Pancreas (tissue), 10 donors: Measurements from ENCODE around the gene FADS2. TPM values are rescaled to one million over a fixed set of nuclear protein-coding genes. Genes with fewer than 3 reads are reported as not detected.

Source experiments
- ATAC-seq, 4 donors: fragments of 200-7000 bp; cut with Tn5 transposase; one replicate each; pipeline versions ENCODE4 v1.8.0 to v1.9.1; 2020; ENCODE audit warnings: mild to moderate bottlenecking in 4 of 4, moderate library complexity in 4 of 4
- DNase-seq, 6 donors: peaks; one replicate each; pipeline ENCODE4 v3.0.0-alpha.2; 2020
- FAIRE-seq: peaks from 2 replicates; lab custom pipeline; 2012; peaks lifted over from hg19 to GRCh38; lab: Jason Lieb, UNC
- H3K27ac ChIP-seq, 4 donors: fragments of 200-600 bp; sonication (generic); 1 replicate in 3 of 4; 2 replicates in 1 of 4; pipeline versions ENCODE4 v1.5.0 to v1.8.0; 2020
- H3K27me3 ChIP-seq, 4 donors: fragments of 200-600 bp; one replicate each; pipeline ENCODE4 v1.8.0; 2021
- H3K36me3 ChIP-seq, 3 donors: fragments of 200-600 bp; sonication (generic) in 1 of 3; one replicate each; pipeline versions ENCODE4 v1.5.0 to v1.8.0; 2020 to 2021
- H3K4me1 ChIP-seq, 3 donors: fragments of 200-600 bp; one replicate each; pipeline ENCODE4 v1.8.0; 2021
- H3K4me3 ChIP-seq, 4 donors: fragments of 200-600 bp; sonication (generic) in 2 of 4; one replicate each; pipeline versions ENCODE4 v1.5.0 to v1.8.0; 2020 to 2021
- H3K9me3 ChIP-seq, 4 donors: fragments of 200-600 bp; one replicate each; pipeline ENCODE4 v1.8.0; 2021
- CTCF ChIP-seq, 4 donors: fragments of 200-600 bp; sonication (generic) in 3 of 4; IDR thresholded peaks; one replicate each; pipeline versions ENCODE4 v1.5.0 to v1.8.0; 2021; ENCODE audit warnings: antibody characterized with exemption in 4 of 4
- WGBS, 2 donors: extraction: QIAGEN DNeasy Blood & Tissue Kit; methylation state at CpG; one replicate each; pipeline ENCODE4 v1.1.7; 2013; 5-methylcytosine and 5-hydroxymethylcytosine counted together
- intact Hi-C, 3 donors: fragments of 100-400 bp; cut with DNase I; formaldehyde crosslinking; loops; one replicate each; pipeline versions ENCODE4 v1.11.1 to v1.14.2; 2022
- polyA plus RNA-seq, 2 donors: library from polyadenylated mRNA; stranded (reverse); fragments of 200-250 nt; gene quantifications; one replicate each; pipeline ENCODE4 v1.2.3, GENCODE V29; 2013
- total RNA-seq, 6 donors: library from RNA; stranded (reverse); fragmentation: NEBNext Ultra II Directional in 4 of 6; extraction: Animal tissue kit (Norgen Biotek cat#: 25700) in 4 of 6; gene quantifications; one replicate each; pipeline versions ENCODE4 v1.2.1 to v1.2.4, GENCODE V29; 2021 to 2023
- donor health status: healthy with polysubstance abuse.
- donor health status: DM: no; HTN: no; CAD: no; lungs with moderate emphysema.
- donor health status: DM: no; HTN: no; CAD: no.
- donor health status: control.
- donor health status: control.
- donor health status: Bipolar disorder and iron deficiency.
- donor health status: DM: yes; HTN: yes; CAD: no.
- donor health status: DM: no; HTN: no; CAD: no.
- donor health status: DM: no; HTN: no; CAD: no.
- donor health status: DM: yes; HTN: yes; CAD: no.

The FADS2 gene
- total and polyA plus RNA-seq, 8 donors, result 1.7 to 21.3 (median 7.3) TPM

DNA sequence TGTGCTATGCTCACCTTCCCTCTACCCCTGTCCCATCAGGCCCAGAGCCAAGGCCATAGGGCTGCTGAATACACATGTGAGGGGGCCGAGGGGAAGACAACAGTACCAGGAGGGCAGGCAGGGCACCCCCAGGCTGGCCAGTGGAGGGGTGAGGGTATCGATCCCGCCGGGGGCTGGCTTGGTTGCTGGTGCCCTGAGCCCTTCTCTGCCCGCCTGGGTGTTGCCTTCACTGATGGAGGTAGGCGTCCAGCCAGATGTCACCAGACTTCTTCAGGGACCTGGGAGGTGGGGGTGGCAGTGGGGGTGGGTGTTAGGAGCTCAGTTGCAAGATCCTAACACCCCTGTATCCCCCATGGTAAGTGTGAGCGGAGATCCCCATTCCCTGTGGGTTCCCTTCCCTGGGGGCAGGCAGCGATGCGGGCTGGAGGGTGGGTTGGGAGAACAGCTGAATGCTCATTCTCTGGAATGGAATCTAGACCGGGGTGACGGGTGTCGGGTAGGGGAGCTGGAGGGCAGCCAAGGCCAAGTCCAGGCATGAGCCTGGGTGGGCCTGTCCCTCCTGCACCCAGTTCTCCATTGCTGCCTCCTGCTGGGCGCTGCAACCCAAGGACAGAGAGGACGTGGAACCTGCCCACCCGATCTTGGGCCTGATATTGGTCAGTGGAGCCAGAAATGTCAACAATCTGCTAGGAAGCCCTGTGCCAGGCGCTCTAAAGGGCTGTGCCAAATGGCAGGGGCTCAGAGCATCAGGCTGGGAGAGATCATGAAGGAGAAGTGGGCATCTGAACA lies 45.7 kb downstream of the FADS2 start:
- Histone ChIP-seq H3K4me3 (no peak overlapping the region), H3K9me3 (no peaks in the 10 kb centered on the region), H3K36me3 (no peaks in the 10 kb centered on the region), H3K27me3 (no peaks in the 10 kb centered on the region), H3K4me1 (no peaks in the 10 kb centered on the region), H3K27ac (no peak overlapping the region)
- FAIRE-seq, result no peak
- no peak for TF ChIP-seq CTCF (IDR thresholded peaks at IDR 0.05)
- ATAC-seq, result no peak
- intact Hi-C loops, result no loop called here
- peak in 1 of 6 donors; percentile 55 for DNase-seq
- 77 to 78% methylated on average over 16 of the region's 16 CpGs for WGBS, 2 donors

GRCh38 chr11:61874377-61874809 lies 46.3 kb downstream of the FADS2 start:
- 81 to 83% methylated on average over 12 of the region's 12 CpGs for WGBS, 2 donors
- Histone ChIP-seq H3K27me3 (no peaks in the 10 kb centered on the region), H3K4me3 (no peak overlapping the region), H3K27ac (no peak overlapping the region), H3K9me3 (no peaks in the 10 kb centered on the region), H3K4me1 (no peaks in the 10 kb centered on the region), H3K36me3 (no peaks in the 10 kb centered on the region)
- intact Hi-C loops, result no loop called here
- ATAC-seq (no peak), DNase-seq (peak in 1 of 6 donors; percentile 48), FAIRE-seq (no peak)
- TF ChIP-seq CTCF (IDR thresholded peaks at IDR 0.05), result no peak

DNA sequence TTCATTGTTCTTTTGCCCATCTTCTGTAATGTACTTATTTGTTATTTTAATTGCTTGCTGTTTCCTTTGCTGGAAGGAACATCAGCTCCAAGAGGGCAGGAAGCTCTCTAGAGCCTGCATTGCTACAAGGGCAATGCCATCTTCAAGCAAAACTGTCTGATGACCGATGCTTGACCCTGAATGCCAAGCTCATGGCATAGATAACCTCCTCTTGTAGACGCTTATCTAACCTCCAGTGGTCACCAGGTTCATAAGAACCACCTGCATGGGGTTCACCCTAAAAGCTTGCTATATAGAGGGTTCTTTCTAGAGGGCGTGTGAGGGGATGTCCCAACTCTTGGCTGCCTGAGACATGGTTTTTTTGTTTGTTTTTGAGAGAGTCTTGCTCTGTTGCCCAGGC lies 46.8 kb downstream of the FADS2 start:
- Histone ChIP-seq H3K4me1 (no peaks in the 10 kb centered on the region), H3K27me3 (no peaks in the 10 kb centered on the region), H3K27ac (no peak overlapping the region), H3K36me3 (no peaks in the 10 kb centered on the region), H3K4me3 (no peak overlapping the region), H3K9me3 (no peaks in the 10 kb centered on the region)
- FAIRE-seq, result no peak
- no peak for TF ChIP-seq CTCF (IDR thresholded peaks at IDR 0.05)
- no peak for ATAC-seq
- DNase-seq, result no peak
- 73 to 80% methylated on average over 3 of the region's 3 CpGs for WGBS, 2 donors
- intact Hi-C loops, result no loop called here

DNA sequence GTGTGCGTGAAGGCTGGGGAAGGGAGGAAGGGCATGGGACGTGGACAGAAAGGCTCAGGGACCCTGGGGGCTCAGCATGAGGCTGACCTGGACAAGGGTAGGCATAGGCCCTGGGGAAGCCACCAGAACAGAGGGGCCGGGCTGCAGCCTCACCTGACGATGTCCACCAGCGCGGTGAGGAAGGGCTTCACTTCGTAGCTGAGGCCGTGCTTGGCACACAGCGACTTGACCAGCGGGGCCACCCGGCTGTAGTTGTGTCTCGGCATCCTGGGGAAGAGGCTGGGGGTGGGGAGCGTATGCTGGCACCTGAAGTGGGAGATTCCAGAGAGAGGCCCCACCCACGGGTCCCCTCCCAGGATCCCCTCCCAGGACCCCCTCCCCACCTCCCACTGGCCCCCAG lies 47.6 kb downstream of the FADS2 start:
- WGBS, 2 donors, result 92 to 94% methylated on average over 14 of the region's 14 CpGs
- intact Hi-C loops, result no loop called here
- Histone ChIP-seq H3K4me3 (no peak overlapping the region), H3K4me1 (no peaks in the 10 kb centered on the region), H3K27me3 (no peaks in the 10 kb centered on the region), H3K27ac (no peak overlapping the region), H3K36me3 (no peaks in the 10 kb centered on the region), H3K9me3 (no peaks in the 10 kb centered on the region)
- TF ChIP-seq CTCF (IDR thresholded peaks at IDR 0.05), result no peak
- FAIRE-seq (no peak), DNase-seq (peak in 1 of 6 donors; percentile 57), ATAC-seq (no peak)

GRCh38 chr11:61879152-61879551 lies 51.1 kb downstream of the FADS2 start:
- H3K27ac ChIP-seq, result no peak overlapping the region
- intact Hi-C loops, result no loop called here
- FAIRE-seq, result no peak
- no peaks in the 10 kb centered on the region for H3K36me3 ChIP-seq
- H3K4me1 ChIP-seq, result no peaks in the 10 kb centered on the region
- 80 to 85% methylated on average over 7 of the region's 7 CpGs for WGBS, 2 donors
- no peak for ATAC-seq
- no peaks in the 10 kb centered on the region for H3K9me3 ChIP-seq
- peak in 1 of 6 donors; percentile 58 for DNase-seq
- no peaks in the 10 kb centered on the region for H3K27me3 ChIP-seq
- no peak for TF ChIP-seq CTCF (IDR thresholded peaks at IDR 0.05)
- no peak overlapping the region for H3K4me3 ChIP-seq
